Mesendoderm (in vitro differentiated cells): ENCODE results near the gene RERE.

Experiments used
- DNase-seq: peaks from one replicate; pipeline ENCODE4 v3.0.0; 2013
- H2AK5ac ChIP-seq: 2 replicates; pipeline ENCODE4 v1.6.1; 2013; ENCODE audit warnings: low read length, inconsistent platforms
- H2BK120ac ChIP-seq: 2 replicates; pipeline ENCODE4 v1.6.1; 2013; ENCODE audit warnings: low read depth, mild to moderate bottlenecking, low read length, moderate library complexity, mixed read lengths
- H2BK15ac ChIP-seq: replicated peaks from 2 replicates; pipeline ENCODE4 v1.6.1; 2013; ENCODE audit warnings: low read depth, mild to moderate bottlenecking, moderate library complexity
- H2BK5ac ChIP-seq: 2 replicates; pipeline ENCODE4 v1.6.1; 2013; ENCODE audit warnings: low read length, inconsistent platforms
- H3K18ac ChIP-seq: 2 replicates; pipeline ENCODE4 v1.6.1; 2013; ENCODE audit warnings: mild to moderate bottlenecking, low read length, mixed read lengths
- H3K23ac ChIP-seq: one replicate; pipeline ENCODE4 v1.6.1; 2013; ENCODE audit warnings: low read length
- H3K27ac ChIP-seq: 2 replicates; pipeline ENCODE4 v1.5.1; 2013; ENCODE audit warnings: low read depth, mild to moderate bottlenecking, inconsistent platforms, low read length, moderate library complexity
- H3K27me3 ChIP-seq: 2 replicates; pipeline ENCODE4 v1.6.1; 2013; ENCODE audit warnings: low read length, control low read depth, mild to moderate bottlenecking, inconsistent platforms; ENCODE audit not compliant: insufficient read depth, poor library complexity
- H3K36me3 ChIP-seq: 2 replicates; pipeline ENCODE4 v1.6.1; 2013; ENCODE audit warnings: low read length, inconsistent platforms; ENCODE audit not compliant: control insufficient read depth, insufficient read depth
- H3K4ac ChIP-seq: one replicate; pipeline ENCODE4 v1.6.1; 2013; ENCODE audit warnings: low read depth, mild to moderate bottlenecking, low read length, moderate library complexity
- H3K4me1 ChIP-seq: 2 replicates; pipeline ENCODE4 v1.6.1; 2013; ENCODE audit warnings: low read depth, low read length, inconsistent platforms; ENCODE audit not compliant: control insufficient read depth
- H3K4me2 ChIP-seq: 2 replicates; pipeline ENCODE4 v1.6.1; 2013; ENCODE audit warnings: low read length
- H3K4me3 ChIP-seq: 2 replicates; pipeline ENCODE4 v1.5.1; 2013; ENCODE audit warnings: mild to moderate bottlenecking, low read length
- H3K56ac ChIP-seq: one replicate; pipeline ENCODE4 v1.6.1; 2013; ENCODE audit warnings: low read length
- H3K79me1 ChIP-seq: 2 replicates; pipeline ENCODE4 v1.6.1; 2013; ENCODE audit warnings: low read length, inconsistent platforms
- H3K79me2 ChIP-seq: 2 replicates; pipeline ENCODE4 v1.6.1; 2013; ENCODE audit warnings: mild to moderate bottlenecking, low read length; ENCODE audit not compliant: control insufficient read depth, insufficient read depth
- H3K9ac ChIP-seq: 2 replicates; pipeline ENCODE4 v1.6.1; 2013; ENCODE audit warnings: low read length, inconsistent platforms
- H4K5ac ChIP-seq: one replicate; pipeline ENCODE4 v1.6.1; 2013; ENCODE audit warnings: low read length
- H4K8ac ChIP-seq: one replicate; pipeline ENCODE4 v1.6.1; 2013; ENCODE audit warnings: low read depth, mild to moderate bottlenecking, control low read depth, low read length, moderate library complexity
- WGBS: extraction: QIAGEN DNeasy Blood & Tissue Kit; methylation state at CpG from one replicate; pipeline ENCODE4 v1.1.7; 2013; ENCODE audit warnings: low lambda C conversion rate, missing lambda C conversion rate; ENCODE audit not compliant: insufficient coverage; ENCODE audit errors: extremely low coverage; 5-methylcytosine and 5-hydroxymethylcytosine counted together

The RERE gene

GRCh38 chr1:8812081-8812480 lies 5.4 kb downstream of the RERE start:
- no peak overlapping the region for H4K8ac ChIP-seq
- no peak overlapping the region for H3K56ac ChIP-seq
- H3K23ac ChIP-seq = no peak overlapping the region
- H2BK5ac ChIP-seq = no peak overlapping the region
- no peaks in the 10 kb centered on the region for H3K27me3 ChIP-seq
- H3K27ac ChIP-seq = no peak overlapping the region
- no peak overlapping the region for H4K5ac ChIP-seq
- H3K79me1 ChIP-seq = peaks cover 13% of the 10 kb centered on the region
- no peak overlapping the region for H3K9ac ChIP-seq
- DNase-seq = no peak
- no peak overlapping the region for H2AK5ac ChIP-seq
- H2BK120ac ChIP-seq = no peak overlapping the region
- no CpG with 5 or more reads among the region's 6 CpGs for WGBS
- H3K4me2 ChIP-seq = no peak overlapping the region
- no peak overlapping the region for H2BK15ac ChIP-seq
- no peak overlapping the region for H3K18ac ChIP-seq
- no peaks in the 10 kb centered on the region for H3K36me3 ChIP-seq
- no peak overlapping the region for H3K4ac ChIP-seq
- H3K4me3 ChIP-seq = no peak overlapping the region
- peaks cover 59% of the 10 kb centered on the region for H3K79me2 ChIP-seq
- peaks cover 5% of the 10 kb centered on the region for H3K4me1 ChIP-seq

- H3K56ac ChIP-seq = no peak overlapping the region
- H4K8ac ChIP-seq = no peak overlapping the region
- H3K27ac ChIP-seq = no peak overlapping the region
- no peak overlapping the region for H3K18ac ChIP-seq
- H3K4ac ChIP-seq = no peak overlapping the region
- no peak overlapping the region for H3K4me3 ChIP-seq
- H4K5ac ChIP-seq = no peak overlapping the region
- H3K27me3 ChIP-seq = no peaks in the 10 kb centered on the region
- H3K9ac ChIP-seq = no peak overlapping the region
- no peak overlapping the region for H3K23ac ChIP-seq
- no peak overlapping the region for H2AK5ac ChIP-seq
- H2BK15ac ChIP-seq = no peak overlapping the region
- H2BK120ac ChIP-seq = no peak overlapping the region
- no peak for DNase-seq
- H3K79me2 ChIP-seq = peaks cover 57% of the 10 kb centered on the region
- H3K79me1 ChIP-seq = peaks cover 14% of the 10 kb centered on the region
- no CpG with 5 or more reads among the region's 4 CpGs for WGBS
- H3K36me3 ChIP-seq = no peaks in the 10 kb centered on the region
- no peak overlapping the region for H2BK5ac ChIP-seq
- no peak overlapping the region for H3K4me2 ChIP-seq
- peaks cover 5% of the 10 kb centered on the region for H3K4me1 ChIP-seq
Observed at GRCh38 chr1:8810987-8811386, 6.5 kb downstream of the RERE start.

- Histone ChIP-seq H4K5ac (no peak overlapping the region), H3K79me2 (peaks cover 47% of the 10 kb centered on the region), H2BK5ac (no peak overlapping the region), H3K27me3 (no peaks in the 10 kb centered on the region), H3K4me3 (no peak overlapping the region), H3K56ac (no peak overlapping the region), H3K27ac (no peak overlapping the region), H3K4me2 (no peak overlapping the region), H3K23ac (no peak overlapping the region), H2BK15ac (no peak overlapping the region), H3K79me1 (peaks cover 14% of the 10 kb centered on the region), H3K9ac (no peak overlapping the region), H4K8ac (no peak overlapping the region), H3K4ac (no peak overlapping the region), H3K36me3 (no peaks in the 10 kb centered on the region), H3K4me1 (peaks cover under 1% of the 10 kb centered on the region), H3K18ac (no peak overlapping the region), H2AK5ac (no peak overlapping the region), H2BK120ac (no peak overlapping the region)
- no CpG with 5 or more reads among the region's 1 CpG for WGBS
- no peak for DNase-seq
Observed at GRCh38 chr1:8809342-8809736, 8.1 kb downstream of the RERE start.

- peaks cover 17% of the 10 kb centered on the region for H3K79me1 ChIP-seq
- H3K9ac ChIP-seq = no peak overlapping the region
- H3K56ac ChIP-seq = no peak overlapping the region
- H3K27me3 ChIP-seq = no peaks in the 10 kb centered on the region
- H2BK15ac ChIP-seq = no peak overlapping the region
- no peaks in the 10 kb centered on the region for H3K36me3 ChIP-seq
- H3K4ac ChIP-seq = no peak overlapping the region
- no peak overlapping the region for H4K8ac ChIP-seq
- no peak overlapping the region for H3K23ac ChIP-seq
- no CpG with 5 or more reads among the region's 8 CpGs for WGBS
- no peak overlapping the region for H4K5ac ChIP-seq
- H3K4me3 ChIP-seq = no peak overlapping the region
- H3K4me2 ChIP-seq = no peak overlapping the region
- H3K79me2 ChIP-seq = peaks cover 40% of the 10 kb centered on the region
- no peak overlapping the region for H2BK120ac ChIP-seq
- no peak overlapping the region for H3K18ac ChIP-seq
- no peaks in the 10 kb centered on the region for H3K4me1 ChIP-seq
- H2AK5ac ChIP-seq = no peak overlapping the region
- no peak overlapping the region for H2BK5ac ChIP-seq
- no peak for DNase-seq
- no peak overlapping the region for H3K27ac ChIP-seq
Observed at GRCh38 chr1:8807004-8807403, 10.4 kb downstream of the RERE start.

- H3K79me1 ChIP-seq = peaks cover 10% of the 10 kb centered on the region
- no peaks in the 10 kb centered on the region for H3K27me3 ChIP-seq
- H3K36me3 ChIP-seq = no peaks in the 10 kb centered on the region
- H3K23ac ChIP-seq = no peak overlapping the region
- no peak overlapping the region for H4K5ac ChIP-seq
- H3K79me2 ChIP-seq = peaks cover 11% of the 10 kb centered on the region
- H3K4me3 ChIP-seq = no peak overlapping the region
- no peak overlapping the region for H3K56ac ChIP-seq
- no peak overlapping the region for H2BK15ac ChIP-seq
- H3K9ac ChIP-seq = no peak overlapping the region
- no peak overlapping the region for H3K27ac ChIP-seq
- H3K4ac ChIP-seq = no peak overlapping the region
- no peak for DNase-seq
- no peak overlapping the region for H2BK5ac ChIP-seq
- H4K8ac ChIP-seq = no peak overlapping the region
- no peak overlapping the region for H3K18ac ChIP-seq
- H3K4me2 ChIP-seq = no peak overlapping the region
- H2AK5ac ChIP-seq = no peak overlapping the region
- no peak overlapping the region for H2BK120ac ChIP-seq
- no CpG with 5 or more reads among the region's 5 CpGs for WGBS
- no peaks in the 10 kb centered on the region for H3K4me1 ChIP-seq
Observed at GRCh38 chr1:8800416-8800815, 17.0 kb downstream of the RERE start.

GRCh38 chr1:8797216-8797615 lies 20.2 kb downstream of the RERE start:
- Histone ChIP-seq H2BK120ac (no peak overlapping the region), H4K5ac (no peak overlapping the region), H3K4me3 (no peak overlapping the region), H2BK15ac (no peak overlapping the region), H3K79me2 (peaks cover 4% of the 10 kb centered on the region), H3K79me1 (peaks cover 5% of the 10 kb centered on the region), H3K23ac (no peak overlapping the region), H2AK5ac (no peak overlapping the region), H3K18ac (no peak overlapping the region), H3K9ac (no peak overlapping the region), H3K56ac (no peak overlapping the region), H3K4me2 (no peak overlapping the region), H3K4me1 (no peaks in the 10 kb centered on the region), H3K4ac (no peak overlapping the region), H4K8ac (no peak overlapping the region), H3K36me3 (no peaks in the 10 kb centered on the region), H3K27ac (no peak overlapping the region), H2BK5ac (no peak overlapping the region), H3K27me3 (no peaks in the 10 kb centered on the region)
- WGBS = 100% methylated on average over 1 of the region's 5 CpGs
- DNase-seq = no peak
